ENCODE results near the gene CCDC190.

DNA sequence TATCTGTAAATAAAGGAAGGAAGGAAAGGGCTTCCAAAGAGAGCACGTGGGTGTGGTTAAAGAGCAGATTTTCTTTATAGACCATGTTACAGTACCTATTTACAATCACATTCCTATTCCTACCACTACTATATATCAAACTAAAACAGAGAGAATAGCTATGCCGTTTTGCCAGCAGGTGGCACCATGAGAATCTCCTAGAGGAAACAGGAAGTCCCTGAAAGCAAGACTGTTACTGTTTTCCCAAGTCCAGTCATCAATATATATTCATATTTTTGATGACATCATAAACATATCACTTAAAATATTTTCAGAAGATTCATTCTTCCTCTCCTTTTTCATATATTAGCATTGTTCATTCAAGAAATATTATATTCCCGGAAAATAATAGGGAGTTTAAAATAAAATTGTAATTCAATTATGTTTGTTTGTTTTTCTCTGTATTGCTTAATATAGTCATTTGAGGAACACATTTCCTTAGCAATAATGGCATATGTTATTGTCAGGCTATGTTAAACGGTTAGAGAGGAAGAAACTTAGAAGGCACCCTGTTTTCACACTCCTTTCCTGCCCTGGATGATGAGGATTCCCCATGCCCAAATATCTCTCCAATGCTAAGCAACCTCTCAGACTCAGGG lies 6.6 kb downstream of the CCDC190 start:
- TF ChIP-seq, protein P1, sequence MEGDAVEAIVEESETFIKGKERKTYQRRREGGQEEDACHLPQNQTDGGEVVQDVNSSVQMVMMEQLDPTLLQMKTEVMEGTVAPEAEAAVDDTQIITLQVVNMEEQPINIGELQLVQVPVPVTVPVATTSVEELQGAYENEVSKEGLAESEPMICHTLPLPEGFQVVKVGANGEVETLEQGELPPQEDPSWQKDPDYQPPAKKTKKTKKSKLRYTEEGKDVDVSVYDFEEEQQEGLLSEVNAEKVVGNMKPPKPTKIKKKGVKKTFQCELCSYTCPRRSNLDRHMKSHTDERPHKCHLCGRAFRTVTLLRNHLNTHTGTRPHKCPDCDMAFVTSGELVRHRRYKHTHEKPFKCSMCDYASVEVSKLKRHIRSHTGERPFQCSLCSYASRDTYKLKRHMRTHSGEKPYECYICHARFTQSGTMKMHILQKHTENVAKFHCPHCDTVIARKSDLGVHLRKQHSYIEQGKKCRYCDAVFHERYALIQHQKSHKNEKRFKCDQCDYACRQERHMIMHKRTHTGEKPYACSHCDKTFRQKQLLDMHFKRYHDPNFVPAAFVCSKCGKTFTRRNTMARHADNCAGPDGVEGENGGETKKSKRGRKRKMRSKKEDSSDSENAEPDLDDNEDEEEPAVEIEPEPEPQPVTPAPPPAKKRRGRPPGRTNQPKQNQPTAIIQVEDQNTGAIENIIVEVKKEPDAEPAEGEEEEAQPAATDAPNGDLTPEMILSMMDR (IDR thresholded peaks at IDR 0.05 in 8 of 11, conservative IDR thresholded peaks at IDR 0.05 in 3 of 11), result peak in 9 of 11 experiments; percentile 16 to 66 (median 56)
- TF ChIP-seq POLR2A (IDR thresholded peaks at IDR 0.05), result no peak

Data from spleen (tissue), 7 donors.